ENCODE results near the gene MAN1B1. TPM values are rescaled to one million over a fixed set of nuclear protein-coding genes. Genes with fewer than 3 reads are reported as not detected.

The MAN1B1 gene
- total RNA-seq, 1 experiment from 2014 or later = 50.9 TPM

DNA sequence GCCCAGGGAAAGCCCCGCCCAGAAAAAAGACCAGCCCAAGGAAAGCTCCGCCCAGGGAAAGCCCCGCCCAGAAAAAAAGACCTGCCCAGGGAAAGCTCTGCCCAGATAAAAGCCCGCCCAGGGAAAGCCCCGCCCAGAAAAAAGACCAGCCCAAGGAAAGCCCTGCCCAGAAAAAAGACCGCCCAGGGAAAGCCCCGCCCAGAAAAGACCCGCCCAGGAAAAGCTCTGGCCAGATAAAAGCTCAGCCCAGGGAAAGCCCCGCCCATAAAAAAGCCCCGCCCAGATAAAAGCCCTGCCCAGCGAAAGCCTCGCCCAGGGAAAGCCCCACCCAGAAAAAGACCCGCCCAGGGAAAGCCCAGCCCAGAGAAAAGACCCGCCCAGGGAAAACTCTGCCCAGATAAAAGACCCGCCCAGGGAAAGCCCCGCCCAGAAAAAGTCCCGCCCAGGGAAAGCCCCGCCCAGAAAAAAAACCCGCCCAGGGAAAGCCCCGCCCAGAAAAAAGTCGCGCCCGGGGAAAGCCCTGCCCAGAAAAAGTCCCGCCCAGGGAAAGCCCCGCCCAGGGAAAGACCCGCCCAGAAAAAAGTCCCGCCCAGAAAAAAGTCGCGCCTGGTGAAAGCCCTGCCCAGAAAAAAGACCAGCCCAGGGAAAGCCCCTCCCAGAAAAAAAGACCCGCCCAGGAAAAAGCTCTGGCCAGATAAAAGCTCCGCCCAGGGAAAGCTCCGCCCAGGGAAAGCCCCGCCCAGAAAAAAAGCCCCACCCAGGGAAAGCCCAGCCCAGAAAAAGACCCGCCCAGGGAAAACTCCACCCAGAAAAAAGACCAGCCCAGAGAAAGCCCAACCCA is 64.1 kb downstream of the MAN1B1 start:
- CTCF ChIA-PET = interaction anchor here (0.7 to 2.7 kb wide), 17 partner anchors 11 to 1220 kb away, joined by 3 to 15 read pairs (median 6); partner anchors contain the start of genes ANAPC2, MAN1B1, RNF224 and SSNA1
- ATAC-seq (peak; percentile 75), DNase-seq (ENCODE audit: low read depth, low spot score) (peak; percentile 79)
- peak overlapping the region; percentile 47; the same call in 1 of the 2 replicates for H3K27ac ChIP-seq (ENCODE audit: low read depth, low read length)
- H3K27me3 ChIP-seq (ENCODE audit: insufficient read depth, low read length) = no peaks in the 10 kb centered on the region
- H3K79me2 ChIP-seq (ENCODE audit: insufficient read depth, low read length) = no peaks in the 10 kb centered on the region
- POLR2A ChIA-PET = interaction anchor here (0.6 to 3.1 kb wide), 19 partner anchors 11 to 906 kb away, joined by 3 to 20 read pairs (median 3); partner anchors contain the start of genes ANAPC2, LRRC26, NRARP and SSNA1
- RAD21 ChIA-PET (ENCODE audit: low non-redundant PET in 1 of 2, low total read pairs in 2 of 2, uncharacterized antibody in 2 of 2, unreplicated experiment in 2 of 2) = interaction anchor here (0.6 to 1.2 kb wide), 7 partner anchors 11 to 279 kb away, joined by 3 to 11 read pairs (median 7); partner anchors contain the start of genes ANAPC2 (in 1 of the 2) and SSNA1 (in 1 of the 2)
- no peak overlapping the region for H3K4me3 ChIP-seq (replicated peaks in 1 of 2; ENCODE audit: low read depth in 1 of 2, low read length in 2 of 2)
- peak overlapping the region; percentile 30 for H3K9ac ChIP-seq (ENCODE audit: low read length)
- no peaks in the 10 kb centered on the region; a peak in 1 of 4 replicates for H3K9me3 ChIP-seq (ENCODE audit: control insufficient read depth in 1 of 2, insufficient read depth in 1 of 2, low read depth in 1 of 2, low read length in 2 of 2)
- H3K36me3 ChIP-seq (ENCODE audit: control insufficient read depth in 1 of 2, insufficient read depth in 2 of 2, low read length in 2 of 2) = no peaks in the 10 kb centered on the region
- BruUV-seq (replicated peaks) = no TSS peak
- H3K9me2 ChIP-seq (ENCODE audit: insufficient read depth) = no peaks in the 10 kb centered on the region
- H3K4me1 ChIP-seq (ENCODE audit: control insufficient read depth in 1 of 2, insufficient read depth in 2 of 2, low read length in 2 of 2) = peaks cover 12 to 22% of the 10 kb centered on the region in 2 experiments
- no peaks in the 10 kb centered on the region for H4K20me1 ChIP-seq (ENCODE audit: insufficient read depth)
- no peak overlapping the region for H2AFZ ChIP-seq (ENCODE audit: low read depth, low read length, poor library complexity, severe bottlenecking)
- TF ChIP-seq ELF1 (IDR thresholded peaks at IDR 0.05; ENCODE audit: borderline replicate concordance, low read depth) (no peak), YY1 (IDR thresholded peaks at IDR 0.05; ENCODE audit: extremely low read depth, insufficient replicate concordance, low read depth, low read length) (no peak)
- H3K4me2 ChIP-seq (ENCODE audit: low read length) = 0 out of 2 replicates have a peak overlapping the region, but pooled peaks have one; percentile 27
- intact Hi-C loops (cut with micrococcal nuclease) = no loop called here

GRCh38 chr9:137152844-137153405 is 66.1 kb downstream of the MAN1B1 start:
- no peaks in the 10 kb centered on the region for H3K9me2 ChIP-seq (ENCODE audit: insufficient read depth)
- no peak for ATAC-seq
- no peak for TF ChIP-seq EZH2 (IDR thresholded peaks at IDR 0.05)
- TF ChIP-seq RAD21 (IDR thresholded peaks at IDR 0.05; ENCODE audit: low read depth) = no peak
- TF ChIP-seq ELF1 (IDR thresholded peaks at IDR 0.05; ENCODE audit: borderline replicate concordance, low read depth) = no peak
- TF ChIP-seq REST (IDR thresholded peaks at IDR 0.05; ENCODE audit: low read depth) = no peak
- TF ChIP-seq YY1 (IDR thresholded peaks at IDR 0.05; ENCODE audit: extremely low read depth, insufficient replicate concordance, low read depth, low read length) = no peak
- no peak for TF ChIP-seq CEBPB (IDR thresholded peaks at IDR 0.05; ENCODE audit: low read depth)
- TF ChIP-seq, protein P1, sequence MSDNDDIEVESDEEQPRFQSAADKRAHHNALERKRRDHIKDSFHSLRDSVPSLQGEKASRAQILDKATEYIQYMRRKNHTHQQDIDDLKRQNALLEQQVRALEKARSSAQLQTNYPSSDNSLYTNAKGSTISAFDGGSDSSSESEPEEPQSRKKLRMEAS (IDR thresholded peaks at IDR 0.05) = no peak
- no peak for TF ChIP-seq CTCF (IDR thresholded peaks at IDR 0.05 in 2 of 3, conservative IDR thresholded peaks at IDR 0.05 in 1 of 3; ENCODE audit: borderline replicate concordance in 1 of 3, insufficient read depth in 1 of 3, low read depth in 2 of 3, low read length in 2 of 3)
- H3K36me3 ChIP-seq (ENCODE audit: control insufficient read depth in 1 of 2, insufficient read depth in 2 of 2, low read length in 2 of 2) = no peaks in the 10 kb centered on the region
- CTCF ChIA-PET = interaction anchor here (2.7 kb wide), 1 partner anchor 10 kb away, joined by 15 read pairs; no protein-coding TSS in a partner anchor
- no peak for DNase-seq (ENCODE audit: low read depth, low spot score)
- H3K4me3 ChIP-seq (replicated peaks in 1 of 2; ENCODE audit: low read depth in 1 of 2, low read length in 2 of 2) = no peak overlapping the region
- no peaks in the 10 kb centered on the region for H3K79me2 ChIP-seq (ENCODE audit: insufficient read depth, low read length)
- H3K4me1 ChIP-seq (ENCODE audit: control insufficient read depth in 1 of 2, insufficient read depth in 2 of 2, low read length in 2 of 2) = peaks cover 12 to 33% of the 10 kb centered on the region in 2 experiments
- RAD21 ChIA-PET (ENCODE audit: low non-redundant PET in 1 of 2, low total read pairs in 2 of 2, uncharacterized antibody in 2 of 2, unreplicated experiment in 2 of 2) = no interaction called here
- BruUV-seq (replicated peaks) = no TSS peak
- H2AFZ ChIP-seq (ENCODE audit: low read depth, low read length, poor library complexity, severe bottlenecking) = no peak overlapping the region
- H3K4me2 ChIP-seq (ENCODE audit: low read length) = no peak overlapping the region
- H3K9ac ChIP-seq (ENCODE audit: low read length) = no peak overlapping the region
- POLR2A ChIA-PET = no interaction called here
- H3K27me3 ChIP-seq (ENCODE audit: insufficient read depth, low read length) = no peaks in the 10 kb centered on the region
- intact Hi-C loops (cut with micrococcal nuclease) = no loop called here
- H4K20me1 ChIP-seq (ENCODE audit: insufficient read depth) = no peaks in the 10 kb centered on the region
- H3K27ac ChIP-seq (ENCODE audit: low read depth, low read length) = no peak overlapping the region
- no peaks in the 10 kb centered on the region; a peak in 1 of 4 replicates for H3K9me3 ChIP-seq (ENCODE audit: control insufficient read depth in 1 of 2, insufficient read depth in 1 of 2, low read depth in 1 of 2, low read length in 2 of 2)

Measured in HCT116 (cell line).